Keratinocyte (primary cell): ENCODE data around the gene MTHFD2. TPM values are rescaled to one million over a fixed set of nuclear protein-coding genes. Genes with fewer than 3 reads are reported as not detected.

Source experiments
- DNase-seq: peaks from one replicate; pipeline ENCODE4 v3.0.0-alpha.2; 2011; ENCODE audit warnings: low read depth, missing footprints, low spot score
- FAIRE-seq: peaks from 2 replicates; lab custom pipeline; 2011; peaks lifted over from hg19 to GRCh38; lab: Jason Lieb, UNC
- H2AFZ ChIP-seq: 2 replicates; pipeline ENCODE4 v1.6.0; 2012; ENCODE audit warnings: low read length, control low read depth, inconsistent platforms; ENCODE audit not compliant: control insufficient read depth
- H3K27ac ChIP-seq: 2 replicates; pipeline ENCODE4 v1.5.1; 2011; ENCODE audit warnings: low read length; ENCODE audit not compliant: control insufficient read depth, insufficient read depth
- H3K27me3 ChIP-seq: 3 replicates; pipeline ENCODE4 v1.6.0; 2011; ENCODE audit warnings: low read length; ENCODE audit not compliant: control insufficient read depth, insufficient read depth; ENCODE audit errors: extremely low read depth
- H3K36me3 ChIP-seq, 2 experiments: 2 replicates in 1 of 2; 3 replicates in 1 of 2; pipeline ENCODE4 v1.5.1; 2011; ENCODE audit warnings: low read length in 2 of 2, mild to moderate bottlenecking in 1 of 2; ENCODE audit not compliant: control insufficient read depth in 2 of 2, insufficient read depth in 2 of 2; ENCODE audit errors: extremely low read depth in 1 of 2
- H3K4me1 ChIP-seq: 3 replicates; pipeline ENCODE4 v1.5.1; 2011; ENCODE audit warnings: low read length; ENCODE audit not compliant: control insufficient read depth, insufficient read depth; ENCODE audit errors: extremely low read depth
- H3K4me2 ChIP-seq: 3 replicates; pipeline ENCODE4 v1.6.0; 2011; ENCODE audit warnings: low read depth, low read length; ENCODE audit not compliant: control insufficient read depth, insufficient read depth; ENCODE audit errors: extremely low read depth
- H3K4me3 ChIP-seq, 3 experiments: fragments of 200-600 bp in 1 of 3; sonication (generic) in 1 of 3; 2 replicates in 2 of 3; 3 replicates in 1 of 3; pipeline ENCODE4 v1.5.1; 2011 to 2016; ENCODE audit warnings: low read length in 3 of 3, mild to moderate bottlenecking in 3 of 3, control low read depth in 2 of 3, inconsistent platforms in 1 of 3, low read depth in 1 of 3, mixed read lengths in 1 of 3, mixed run types in 1 of 3, moderate library complexity in 1 of 3; ENCODE audit not compliant: control insufficient read depth in 2 of 3, insufficient read depth in 2 of 3; ENCODE audit errors: extremely low read depth in 1 of 3
- H3K79me2 ChIP-seq: 2 replicates; pipeline ENCODE4 v1.6.0; 2012; ENCODE audit warnings: low read length; ENCODE audit not compliant: control insufficient read depth, insufficient read depth
- H3K9ac ChIP-seq: 3 replicates; pipeline ENCODE4 v1.6.0; 2011; ENCODE audit warnings: low read length; ENCODE audit not compliant: control insufficient read depth, insufficient read depth; ENCODE audit errors: extremely low read depth
- H3K9me1 ChIP-seq: 3 replicates; pipeline ENCODE4 v1.6.0; 2011; ENCODE audit warnings: low read length; ENCODE audit not compliant: control insufficient read depth, insufficient read depth; ENCODE audit errors: extremely low read depth
- H3K9me3 ChIP-seq: 2 replicates; pipeline ENCODE4 v1.5.1; 2012; ENCODE audit warnings: low read depth, low read length; ENCODE audit not compliant: control insufficient read depth
- H4K20me1 ChIP-seq: 3 replicates; pipeline ENCODE4 v1.6.0; 2011; ENCODE audit warnings: low read length; ENCODE audit not compliant: control insufficient read depth, insufficient read depth; ENCODE audit errors: extremely low read depth
- CTCF ChIP-seq, 3 experiments: IDR thresholded peaks in 1 of 3; conservative IDR thresholded peaks in 1 of 3; optimal IDR thresholded peaks in 1 of 3; 2 replicates in 2 of 3; 3 replicates in 1 of 3; pipeline versions ENCODE3 to v1.5.1; 2011; ENCODE audit warnings: low read length in 3 of 3, mild to moderate bottlenecking in 3 of 3, moderate library complexity in 2 of 3, control low read depth in 1 of 3, inconsistent platforms in 1 of 3; ENCODE audit not compliant: insufficient read depth in 2 of 3; ENCODE audit errors: extremely low read depth in 1 of 3
- EZH2 ChIP-seq: IDR thresholded peaks from one replicate; pipeline ENCODE4 v1.6.1; 2012; ENCODE audit warnings: inconsistent platforms, mild to moderate bottlenecking, low read length, moderate library complexity
- dilution Hi-C: fragments of 300-500 bp; cut with MboI; formaldehyde crosslinking; loops from one replicate; pipeline ENCODE4 v1.7.0; 2020; ENCODE audit warnings: low sequenced_read_pairs; ENCODE audit not compliant: extremely low pct_ligation_motif_present
- polyA plus RNA-seq, 5 experiments: library from polyadenylated mRNA; depleted of rRNA in 3 of 5; stranded (reverse) in 3 of 5; stranded (forward) in 1 of 5; unstranded in 1 of 5; fragments of >200 nt; gene quantifications; 1 replicate in 1 of 5; 2 replicates in 3 of 5; 3 replicates in 1 of 5; pipeline versions ENCODE4 v1.2.1 to v1.2.3, GENCODE V29; 2011 to 2012; ENCODE audit warnings: missing spikeins in 2 of 5, low read depth in 1 of 5, low replicate concordance in 1 of 5

Gene MTHFD2
- polyA plus RNA-seq, 1 donor (not counting 4 experiments of a cell fraction or from before 2014, with no cell fraction given): 114 TPM

GRCh38 chr2:74261204-74261864 is 62.9 kb downstream of the MTHFD2 start:
- Histone ChIP-seq H3K4me3 (no peak overlapping the region), H4K20me1 (no peaks in the 10 kb centered on the region), H3K27me3 (peaks cover 2% of the 10 kb centered on the region), H3K36me3 (no peaks in the 10 kb centered on the region), H3K79me2 (no peaks in the 10 kb centered on the region), H3K9me3 (no peaks in the 10 kb centered on the region), H3K4me1 (no peaks in the 10 kb centered on the region), H3K9ac (no peak overlapping the region), H3K4me2 (no peak overlapping the region), H3K27ac (no peak overlapping the region), H3K9me1 (no peaks in the 10 kb centered on the region), H2AFZ (no peak overlapping the region)
- no peak for DNase-seq
- dilution Hi-C loops: no loop called here
- TF ChIP-seq CTCF (optimal IDR thresholded peaks at IDR 0.05 in 1 of 3, IDR thresholded peaks at IDR 0.05 in 1 of 3, conservative IDR thresholded peaks at IDR 0.05 in 1 of 3; ENCODE audit: extremely low read depth in 1 of 3, insufficient read depth in 2 of 3, low read length in 3 of 3) (peak; percentile 47 to 71 (median 50)), EZH2 (no peak)
- FAIRE-seq: no peak

- Histone ChIP-seq H3K27ac (no peak overlapping the region), H3K79me2 (no peaks in the 10 kb centered on the region), H3K4me2 (no peak overlapping the region), H4K20me1 (no peaks in the 10 kb centered on the region), H3K27me3 (peaks cover 2% of the 10 kb centered on the region), H3K4me1 (peaks cover 2% of the 10 kb centered on the region), H3K36me3 (no peaks in the 10 kb centered on the region), H3K4me3 (no peak overlapping the region), H3K9ac (no peak overlapping the region), H2AFZ (no peak overlapping the region), H3K9me3 (no peaks in the 10 kb centered on the region), H3K9me1 (no peaks in the 10 kb centered on the region)
- dilution Hi-C loops: no loop called here
- DNase-seq (no peak), FAIRE-seq (no peak)
- no peak for TF ChIP-seq CTCF (optimal IDR thresholded peaks at IDR 0.05 in 1 of 3, IDR thresholded peaks at IDR 0.05 in 1 of 3, conservative IDR thresholded peaks at IDR 0.05 in 1 of 3; ENCODE audit: extremely low read depth in 1 of 3, insufficient read depth in 2 of 3, low read length in 3 of 3)
- TF ChIP-seq EZH2: no peak
These were observed 64.3 kb downstream of the MTHFD2 start for GRCh38 chr2:74262681-74263080.
